Gastroesophageal sphincter (tissue), 4 donors: ENCODE results near the gene SAMD14. TPM values are rescaled to one million over a fixed set of nuclear protein-coding genes. Genes with fewer than 3 reads are reported as not detected.

ENCODE experiments used
- ATAC-seq: fragments of 150-250 bp; one replicate; pipeline ENCODE4 v1.9.1; 2016; ENCODE audit warnings: mild to moderate bottlenecking, moderate library complexity
- H3K27ac ChIP-seq, 4 donors: fragments of 200-600 bp; sonication (generic) in 3 of 4; 1 replicate in 3 of 4; 2 replicates in 1 of 4; pipeline ENCODE4 v1.5.1; 2016 to 2019
- H3K27me3 ChIP-seq: fragments of 200-600 bp; sonication (generic); one replicate; pipeline ENCODE4 v1.5.1; 2019
- H3K36me3 ChIP-seq, 2 donors: fragments of 200-600 bp; sonication (generic); one replicate each; pipeline ENCODE4 v1.5.1; 2019; ENCODE audit warnings: control low read depth in 1 of 2
- H3K4me1 ChIP-seq, 3 donors: fragments of 200-600 bp; sonication (generic); 1 replicate in 2 of 3; 2 replicates in 1 of 3; pipeline ENCODE4 v1.5.1; 2016 to 2019; ENCODE audit warnings: control low read depth in 2 of 3
- H3K4me3 ChIP-seq, 2 donors: fragments of 200-600 bp; sonication (generic); one replicate each; pipeline ENCODE4 v1.5.1; 2019; ENCODE audit warnings: mild to moderate bottlenecking in 1 of 2, moderate library complexity in 1 of 2
- H3K9me3 ChIP-seq, 3 donors: fragments of 200-600 bp; sonication (generic); one replicate each; pipeline ENCODE4 v1.5.1; 2017 to 2019; ENCODE audit warnings: control low read depth in 2 of 3
- CTCF ChIP-seq, 4 experiments: fragments of 200-600 bp in 2 of 4; fragments of 450-650 bp in 2 of 4; sonication (generic) in 1 of 4; IDR thresholded peaks; one replicate each; pipeline ENCODE4 v1.5.1; 2017 to 2019; ENCODE audit warnings: antibody characterized with exemption in 4 of 4, mild to moderate bottlenecking in 2 of 4, moderate library complexity in 2 of 4
- EP300 ChIP-seq: sonication (generic); formaldehyde crosslinking; IDR thresholded peaks from one replicate; pipeline ENCODE4 v1.6.1; 2017; ENCODE audit warnings: antibody characterized with exemption, mild to moderate bottlenecking
- POLR2A ChIP-seq, 2 donors: fragments of 450-650 bp; IDR thresholded peaks; one replicate each; pipeline ENCODE4 v1.6.1; 2017; ENCODE audit warnings: antibody characterized with exemption in 2 of 2, mild to moderate bottlenecking in 2 of 2, moderate library complexity in 1 of 2
- POLR2AphosphoS5 ChIP-seq: sonication (generic); formaldehyde crosslinking; IDR thresholded peaks from one replicate; pipeline ENCODE4 v1.6.1; 2017; ENCODE audit warnings: antibody characterized with exemption
- WGBS, 2 donors: methylation state at CpG; one replicate each; pipeline ENCODE4 v1.1.5; 2018; ENCODE audit warnings: low coverage in 1 of 2; 5-methylcytosine and 5-hydroxymethylcytosine counted together
- total RNA-seq, 4 donors: library from RNA; depleted of rRNA; stranded (reverse); fragments of >200 nt; gene quantifications; one replicate each; pipeline ENCODE4 v1.1.0, GENCODE V29; 2016

The SAMD14 gene
- total RNA-seq, 4 donors from 2014 or later = 1.3 to 2.8 (median 2.3) TPM

DNA sequence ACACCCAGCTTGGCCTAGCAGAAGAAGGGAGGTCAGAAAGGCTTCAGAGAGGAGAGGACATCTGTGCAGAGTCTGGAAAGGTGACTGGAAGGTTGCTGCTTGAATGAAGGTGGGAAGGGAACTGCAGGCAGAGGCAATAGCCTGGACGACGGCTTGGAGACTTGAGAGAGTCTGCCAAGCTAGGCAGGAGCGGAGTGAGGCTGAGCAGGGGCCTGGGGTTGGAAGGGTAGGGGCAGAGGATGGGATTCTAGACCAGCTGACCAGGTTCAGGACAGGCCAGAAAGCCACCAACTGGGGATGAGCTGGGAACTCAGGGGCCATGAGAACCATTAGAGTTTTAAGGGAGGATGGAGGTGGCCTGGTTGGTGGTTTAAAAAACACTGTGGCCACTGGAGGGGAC is 35.5 kb upstream of the SAMD14 start:
- peaks cover 0 to 8% of the 10 kb centered on the region in 2 donors for H3K36me3 ChIP-seq
- peak overlapping the region; percentile 88 to 94 (median 90) for H3K27ac ChIP-seq
- no peak for ATAC-seq
- no peaks in the 10 kb centered on the region for H3K27me3 ChIP-seq
- TF ChIP-seq EP300 = no peak
- no peak for TF ChIP-seq POLR2A (IDR thresholded peaks at IDR 0.05)
- WGBS, 2 donors = 37 to 54% methylated on average over 3 of the region's 3 CpGs
- H3K4me3 ChIP-seq = peak overlapping the region; percentile 54 to 57
- H3K9me3 ChIP-seq = no peaks in the 10 kb centered on the region
- peaks cover 0 to 87% (median 31%) of the 10 kb centered on the region in 3 donors for H3K4me1 ChIP-seq

DNA sequence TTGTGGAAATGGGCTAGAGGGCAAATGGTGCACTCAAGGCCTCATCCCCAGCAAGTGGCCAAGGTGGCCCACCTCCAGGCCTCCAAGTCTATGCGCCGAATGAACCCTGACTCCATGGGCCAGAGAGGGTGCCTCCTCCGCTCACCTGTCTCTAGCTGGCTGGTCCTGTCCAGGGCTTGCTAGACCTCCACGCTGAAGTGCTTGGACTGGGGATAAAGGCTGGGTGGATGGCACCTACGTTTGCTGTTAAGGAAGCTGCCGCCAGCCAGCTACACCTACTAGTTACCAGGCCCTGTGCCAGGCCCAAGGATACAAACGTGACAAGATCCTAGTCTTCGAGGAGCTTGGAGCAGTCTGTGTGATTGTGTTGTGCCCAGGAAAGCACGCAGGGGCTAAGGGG is 35.1 kb upstream of the SAMD14 start:
- ATAC-seq = no peak
- Histone ChIP-seq H3K27ac (peak overlapping the region; percentile 88 to 94 (median 90)), H3K4me1 (peaks cover 0 to 88% (median 31%) of the 10 kb centered on the region in 3 donors), H3K27me3 (no peaks in the 10 kb centered on the region), H3K36me3 (peaks cover 0 to 4% of the 10 kb centered on the region in 2 donors), H3K9me3 (no peaks in the 10 kb centered on the region), H3K4me3 (no peak overlapping the region)
- no CpG with 5 or more reads among the region's 9 CpGs for WGBS, 2 donors
- no peak for TF ChIP-seq CTCF (IDR thresholded peaks at IDR 0.05)
- no peak for TF ChIP-seq POLR2A (IDR thresholded peaks at IDR 0.05)
- no peak for TF ChIP-seq EP300
- no peak for TF ChIP-seq POLR2AphosphoS5

DNA sequence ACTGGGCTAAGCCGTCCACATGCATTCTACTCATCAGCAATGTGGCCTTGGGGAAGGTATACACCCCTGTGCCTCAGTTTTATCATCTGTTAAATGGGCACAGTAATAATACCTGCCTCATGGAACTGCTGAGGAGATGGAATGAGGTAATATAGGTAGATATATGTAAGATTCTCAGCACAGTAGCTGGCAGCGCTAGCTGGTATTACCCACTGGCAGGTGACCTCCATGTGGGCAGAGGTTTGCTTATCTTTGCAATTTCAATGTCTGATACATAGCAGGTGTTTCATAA is 34.7 kb upstream of the SAMD14 start:
- no peaks in the 10 kb centered on the region for H3K9me3 ChIP-seq
- peaks cover 0 to 84% (median 31%) of the 10 kb centered on the region in 3 donors for H3K4me1 ChIP-seq

GRCh38 chr17:50163843-50164696 is 34.1 kb upstream of the SAMD14 start:
- no peak for TF ChIP-seq POLR2A (IDR thresholded peaks at IDR 0.05)
- TF ChIP-seq EP300 = no peak
- no peak for TF ChIP-seq CTCF (IDR thresholded peaks at IDR 0.05)
- TF ChIP-seq POLR2AphosphoS5 = no peak
- no CpG with 5 or more reads among the region's 11 CpGs for WGBS, 2 donors
- Histone ChIP-seq H3K4me1 (peaks cover 0 to 78% (median 26%) of the 10 kb centered on the region in 3 donors), H3K36me3 (no peaks in the 10 kb centered on the region), H3K4me3 (no peak overlapping the region), H3K27me3 (no peaks in the 10 kb centered on the region), H3K27ac (peak overlapping the region in 1 of 4 donors; percentile 35), H3K9me3 (no peaks in the 10 kb centered on the region)
- ATAC-seq = no peak

More for the DNA sequence above, 34.7 kb upstream of the SAMD14 start:
- Histone ChIP-seq H3K4me3 (no peak overlapping the region), H3K27me3 (no peaks in the 10 kb centered on the region), H3K36me3 (no peaks in the 10 kb centered on the region), H3K27ac (peak overlapping the region in 3 of 4 donors; percentile 14 to 90 (median 90))
- ATAC-seq = no peak
- TF ChIP-seq POLR2A (IDR thresholded peaks at IDR 0.05) (no peak), POLR2AphosphoS5 (no peak), CTCF (IDR thresholded peaks at IDR 0.05) (no peak), EP300 (no peak)
- 100% methylated on average over 1 to 2 of the region's 2 CpGs for WGBS, 2 donors

- no peaks in the 10 kb centered on the region for H3K36me3 ChIP-seq
- H3K27ac ChIP-seq = no peak overlapping the region
- 66 to 79% methylated on average over 7 to 8 of the region's 8 CpGs for WGBS, 2 donors
- no peak for ATAC-seq
- no peaks in the 10 kb centered on the region for H3K27me3 ChIP-seq
- H3K9me3 ChIP-seq = no peaks in the 10 kb centered on the region
- TF ChIP-seq POLR2A (IDR thresholded peaks at IDR 0.05) (no peak), CTCF (IDR thresholded peaks at IDR 0.05) (no peak), EP300 (no peak)
- peaks cover 0 to 64% (median 21%) of the 10 kb centered on the region in 3 donors for H3K4me1 ChIP-seq
- no peak overlapping the region for H3K4me3 ChIP-seq
Measured at GRCh38 chr17:50162466-50163254, 32.7 kb upstream of the SAMD14 start.
